HG02981 (cell line): Measurements from ENCODE around the gene FYN.

ENCODE experiments used
- ATAC-seq: cut with Tn5 transposase; IDR thresholded peaks from one replicate; pipeline ENCODE4 v1.9.1; 2021; ENCODE audit warnings: mild to moderate bottlenecking, moderate library complexity; ENCODE audit not compliant: unreplicated experiment

The FYN gene

DNA sequence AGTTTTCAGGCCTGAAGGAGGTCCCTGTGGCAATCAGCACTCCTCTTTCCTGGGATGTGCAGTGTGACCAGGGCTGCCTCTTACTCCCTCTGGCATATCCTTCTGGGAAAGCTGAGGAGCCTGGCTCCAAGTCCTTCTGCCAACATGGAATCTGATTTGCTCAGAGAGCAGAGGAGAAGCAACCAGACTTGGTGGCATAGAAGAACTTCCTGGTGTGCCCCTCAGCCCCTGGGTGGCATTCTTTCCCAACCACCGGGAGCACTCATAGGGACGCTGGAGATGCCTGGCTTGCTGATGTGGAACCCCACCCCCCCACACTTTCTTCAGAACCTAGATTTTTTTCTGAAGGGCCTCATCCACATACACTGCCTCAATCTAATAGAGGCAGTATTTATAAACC is 160.0 kb downstream of the FYN start:
- no peak for ATAC-seq

DNA sequence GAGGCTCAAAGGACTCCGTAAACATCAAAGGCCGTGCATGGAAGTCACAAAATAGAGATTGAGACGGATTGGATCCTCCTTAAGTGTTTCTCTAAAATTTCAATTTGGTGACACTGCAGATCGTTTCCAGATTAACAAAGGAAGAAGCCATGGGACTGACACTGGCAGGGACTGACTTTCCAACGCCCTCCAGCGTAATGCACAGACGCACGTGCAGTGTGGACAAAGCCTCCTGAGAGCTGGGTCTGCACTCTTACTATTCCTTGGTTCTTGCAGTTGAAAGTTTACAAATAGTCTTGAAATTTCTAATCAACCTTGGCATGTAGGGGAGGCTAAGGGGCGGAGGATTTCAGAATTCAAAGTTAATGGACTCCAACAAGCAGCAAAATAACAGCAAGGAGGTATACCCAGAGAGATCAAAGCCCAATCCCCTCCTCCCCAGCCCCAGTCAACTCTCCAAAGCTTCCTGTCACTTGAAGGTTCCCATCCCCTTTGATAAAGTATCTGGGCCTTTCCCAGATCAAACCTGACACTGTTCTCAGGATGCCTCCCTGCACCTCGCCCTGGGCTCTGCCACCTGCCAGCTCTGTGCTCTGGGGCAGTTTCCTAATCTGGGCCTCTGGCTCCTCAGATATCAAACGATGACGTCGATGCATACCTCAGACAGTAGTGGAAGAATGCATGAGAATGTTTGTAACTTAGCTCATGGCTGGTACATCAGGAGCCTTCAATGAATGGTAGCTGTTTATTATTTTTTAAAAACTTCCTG is 161.1 kb downstream of the FYN start:
- ATAC-seq: no peak

DNA sequence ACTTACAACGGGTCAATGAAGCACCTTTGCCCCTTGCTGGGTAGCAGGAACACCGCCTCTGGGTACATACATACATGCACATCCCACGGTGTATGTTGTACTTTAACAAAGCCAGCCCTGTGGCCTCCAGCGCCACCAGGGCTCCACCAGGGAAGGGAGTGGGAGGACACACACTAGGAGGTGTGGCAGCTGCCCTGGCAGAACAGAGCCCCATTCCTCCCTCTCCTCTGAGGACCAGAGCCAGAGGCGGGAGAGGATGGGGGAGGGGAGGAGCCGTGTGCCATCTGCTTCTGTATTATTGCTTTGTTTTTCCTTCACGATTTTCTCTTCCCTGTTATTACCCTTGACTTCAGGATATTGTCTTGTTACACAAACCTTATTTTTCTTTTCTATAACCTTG is 161.8 kb downstream of the FYN start:
- no peak for ATAC-seq

DNA sequence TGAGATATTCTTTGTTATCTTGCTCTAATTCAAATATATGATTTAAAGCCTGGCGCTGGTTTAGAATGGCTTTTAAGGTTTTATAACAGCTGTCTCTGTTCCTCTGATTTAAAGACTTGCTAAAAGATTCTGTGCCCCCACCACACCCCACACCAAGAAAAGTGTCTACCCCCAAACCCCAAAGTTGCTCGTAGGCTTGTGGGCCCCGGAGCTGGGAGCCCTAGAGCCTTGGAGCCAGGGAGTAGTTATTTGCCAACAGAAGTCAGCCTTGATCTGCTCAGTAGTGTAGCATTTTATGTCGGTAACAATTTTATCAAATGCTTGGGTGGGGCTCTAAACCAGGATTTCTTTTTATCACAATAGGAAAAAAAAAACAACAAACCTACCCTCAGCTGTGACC is 162.3 kb downstream of the FYN start:
- ATAC-seq: no peak

DNA sequence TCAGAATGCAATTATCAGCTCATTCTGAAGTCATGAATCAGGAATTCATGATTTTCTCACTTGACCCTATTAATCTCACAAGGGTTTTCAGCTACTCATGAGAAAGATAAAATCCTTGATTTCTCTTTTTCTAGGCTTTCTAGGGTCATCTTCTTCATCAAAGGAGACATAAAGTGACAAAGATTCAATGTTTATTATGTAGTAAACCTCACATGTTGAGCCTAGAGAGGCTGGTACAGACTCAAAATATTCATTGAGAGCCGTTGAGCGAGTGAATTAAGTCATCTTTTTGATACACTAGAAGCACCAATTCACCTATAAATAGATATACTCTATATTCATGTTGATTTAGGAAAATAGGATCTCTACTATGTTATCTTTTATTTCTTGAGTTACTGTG is 162.8 kb downstream of the FYN start:
- ATAC-seq: no peak

DNA sequence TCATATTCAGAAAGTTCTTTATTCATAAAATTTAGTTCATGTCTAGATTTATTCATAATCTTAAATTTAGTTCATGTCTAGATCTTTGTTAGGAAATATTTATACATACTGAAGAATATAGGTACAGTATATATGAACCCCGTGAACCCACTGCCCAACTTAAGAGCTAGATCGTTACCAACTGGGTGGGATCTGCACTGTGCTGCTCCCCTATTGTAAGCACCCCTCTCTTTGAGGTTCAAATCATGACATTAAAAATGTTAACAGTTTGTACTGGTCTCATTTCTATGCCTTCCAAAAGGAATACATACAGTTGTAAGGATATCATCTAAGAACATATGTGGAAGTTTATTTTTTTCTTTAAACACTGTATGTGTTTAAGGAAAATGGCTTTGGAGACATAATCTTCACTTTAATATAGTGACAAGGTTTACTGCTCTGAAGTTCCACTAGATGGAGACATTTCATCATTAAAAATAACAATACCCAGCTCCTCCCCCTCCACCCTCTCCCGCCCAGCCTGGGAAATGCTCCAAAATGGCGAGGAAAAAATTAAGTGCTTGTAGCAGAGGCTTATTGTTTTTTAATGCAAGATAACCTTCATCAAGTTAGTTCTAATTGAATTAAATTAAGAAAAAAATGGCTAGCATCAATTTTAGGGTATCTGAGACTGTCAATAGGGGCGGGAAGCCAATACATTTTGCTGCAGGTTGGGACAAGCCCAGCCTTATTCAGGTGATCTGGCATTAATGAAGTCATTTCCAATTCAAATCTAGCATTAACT is 163.4 kb downstream of the FYN start:
- ATAC-seq: peak; percentile 88

DNA sequence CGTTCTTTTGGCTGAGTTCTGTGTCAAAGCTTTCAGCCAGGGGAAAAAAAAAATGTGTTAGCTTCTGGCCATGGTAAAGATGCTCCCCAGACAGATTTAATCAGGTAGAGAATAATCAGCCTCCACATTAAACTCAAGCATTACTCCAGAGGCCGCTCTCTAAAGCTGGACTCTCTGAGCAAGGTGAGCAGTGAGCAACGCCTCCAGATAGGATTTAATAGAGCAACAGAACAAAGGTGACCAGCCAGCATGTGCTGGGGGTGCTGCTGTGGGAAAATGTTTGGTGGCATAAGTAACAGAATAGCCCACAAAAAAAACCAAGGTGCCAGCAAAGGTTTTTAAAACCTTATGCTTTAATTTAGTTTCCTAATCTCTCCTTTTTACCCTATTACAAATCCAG is 164.1 kb downstream of the FYN start:
- ATAC-seq: no peak

DNA sequence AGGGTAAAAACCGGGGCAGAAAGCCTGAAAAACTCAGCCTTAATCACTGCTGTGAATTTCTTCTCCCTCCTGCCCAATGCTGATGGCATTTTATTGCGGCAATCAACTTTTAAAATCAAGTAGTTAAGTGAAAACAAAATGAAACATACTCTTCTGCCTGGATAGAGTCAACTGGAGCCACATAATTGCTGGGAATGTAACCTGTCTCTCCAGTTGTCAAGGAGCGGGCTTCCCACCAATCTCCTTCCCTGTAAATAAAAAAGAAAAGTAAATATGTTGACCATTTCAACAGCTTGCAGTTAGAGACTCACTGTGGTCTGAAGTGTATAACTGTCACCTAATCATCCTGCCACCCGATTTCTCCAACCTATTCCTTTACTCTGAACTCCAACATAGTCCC is 165.5 kb downstream of the FYN start:
- no peak for ATAC-seq

DNA sequence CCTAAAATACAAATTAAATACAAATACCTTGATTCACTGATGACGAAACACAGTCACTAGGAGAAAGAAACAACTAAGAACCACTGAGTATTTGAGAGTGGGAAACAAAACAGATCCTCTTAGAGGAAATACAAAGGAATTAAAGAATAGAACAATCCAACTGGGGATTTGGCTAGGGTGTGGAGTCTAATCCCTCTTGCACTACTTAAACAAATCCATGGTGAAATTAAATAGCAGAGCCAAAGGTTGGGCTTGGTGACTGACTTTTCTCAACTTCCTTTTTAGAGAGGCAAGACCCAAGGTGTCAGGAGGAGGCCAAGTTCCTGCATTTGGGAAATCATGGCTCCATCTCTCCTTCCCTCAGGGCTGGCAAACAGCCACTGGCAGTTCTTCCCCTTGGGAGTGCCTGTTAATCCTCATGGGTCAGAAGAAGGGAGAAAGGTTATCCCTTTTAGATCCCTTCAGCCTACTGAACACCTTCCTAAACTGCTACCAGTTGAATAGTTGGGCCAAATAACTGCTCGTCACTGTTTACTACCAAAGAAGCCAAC is 166.3 kb downstream of the FYN start:
- ATAC-seq: no peak

DNA sequence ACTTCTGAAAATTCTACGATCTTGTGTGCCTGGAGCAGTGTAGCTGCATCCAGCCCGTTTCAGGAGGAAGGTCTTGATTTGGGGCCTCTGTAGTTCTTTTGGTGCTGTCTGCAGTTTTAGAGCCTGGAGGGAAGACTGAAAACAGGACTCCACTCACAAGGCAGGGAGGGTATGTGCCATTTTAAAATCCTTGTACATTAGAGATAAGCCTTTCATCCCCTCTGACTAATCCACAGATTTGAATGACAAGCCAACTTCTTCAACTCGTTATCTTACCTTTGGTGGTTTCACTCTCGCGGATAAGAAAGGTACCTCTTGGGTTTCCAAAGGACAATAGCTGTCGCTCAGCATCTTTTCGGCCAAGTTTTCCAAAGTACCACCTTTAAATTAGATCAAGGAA is 169.5 kb downstream of the FYN start:
- ATAC-seq: no peak

DNA sequence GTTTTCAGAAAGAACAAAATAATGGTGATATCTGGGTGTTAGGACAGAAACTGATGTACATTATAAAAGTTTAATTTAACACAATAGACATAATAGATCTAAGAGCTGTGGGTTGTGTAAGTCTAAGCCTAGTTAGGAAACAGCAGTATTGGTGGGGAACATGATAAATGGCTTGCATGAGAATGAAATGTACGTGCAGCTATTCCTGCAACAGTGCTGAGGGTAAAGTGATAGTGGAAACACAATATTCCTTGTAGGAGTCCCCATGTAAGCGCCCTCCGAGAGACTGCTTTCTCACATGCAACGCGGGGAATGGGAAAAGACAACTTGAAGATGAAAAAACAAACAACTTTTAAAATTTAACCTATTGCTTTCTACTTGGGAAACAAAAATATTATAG is 171.0 kb downstream of the FYN start:
- ATAC-seq: no peak

DNA sequence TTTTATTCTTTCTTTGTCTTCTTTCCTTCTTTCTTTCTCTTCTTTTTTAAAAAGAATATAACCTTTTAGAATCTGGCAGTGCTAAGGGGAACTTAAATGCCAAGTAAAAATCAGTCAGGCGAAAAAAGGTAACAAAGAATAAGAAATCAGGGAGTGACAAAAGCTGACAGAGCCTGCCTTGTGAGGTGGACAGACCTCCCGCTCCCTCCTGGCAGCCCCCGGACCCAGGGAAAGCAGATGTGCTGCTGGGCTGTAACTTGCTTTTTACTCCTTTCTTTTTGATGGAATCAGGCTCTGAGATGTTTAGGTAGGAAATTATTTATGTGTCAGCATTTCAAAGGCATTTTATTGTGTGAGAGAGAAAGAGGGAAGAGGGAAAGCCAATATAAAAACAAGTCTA is 172.1 kb downstream of the FYN start:
- ATAC-seq: no peak

DNA sequence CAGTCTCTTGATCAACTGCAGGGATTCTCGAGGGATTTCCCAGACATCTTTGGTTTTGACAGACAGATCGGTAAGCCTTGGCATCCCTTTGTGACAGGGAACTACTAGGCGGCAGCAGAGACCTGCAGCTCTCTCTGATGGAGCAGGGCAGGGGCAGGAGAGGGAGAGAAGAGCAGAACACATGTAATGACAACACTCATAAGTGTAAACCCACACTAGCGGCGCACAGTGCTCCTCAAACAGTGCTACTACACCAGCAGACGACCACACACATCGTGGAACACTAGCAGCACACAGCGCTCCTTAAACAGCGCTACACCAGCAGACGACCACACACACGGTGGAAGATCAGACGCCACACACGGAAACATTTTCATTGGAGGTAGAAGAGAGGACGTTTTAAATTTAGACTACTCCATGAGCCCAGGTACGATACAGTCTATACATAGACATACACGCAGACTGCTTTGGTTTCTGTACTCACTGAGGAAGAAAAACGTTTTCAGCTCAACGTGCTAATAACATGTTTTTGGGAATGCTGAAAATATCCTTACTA is 173.0 kb downstream of the FYN start:
- ATAC-seq: no peak

DNA sequence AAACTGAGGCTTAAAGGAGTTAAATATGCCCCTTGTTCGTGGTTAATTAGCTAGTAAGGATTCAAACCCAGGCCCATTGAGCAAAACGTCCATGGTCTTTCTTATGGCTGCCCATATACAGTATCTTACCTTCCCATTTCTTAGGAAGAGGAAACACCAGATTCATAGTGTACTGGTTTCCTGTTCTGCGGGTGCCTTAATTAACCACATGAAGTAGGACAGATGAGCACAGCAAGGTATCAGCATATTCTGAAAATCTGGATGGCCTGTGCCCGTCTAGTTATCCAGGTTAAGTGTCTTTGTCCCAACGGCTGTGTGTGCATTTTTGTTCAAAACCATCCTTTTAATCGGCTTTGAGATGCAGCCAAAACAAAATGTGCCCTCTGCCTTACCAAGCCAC is 174.1 kb downstream of the FYN start:
- ATAC-seq: no peak

DNA sequence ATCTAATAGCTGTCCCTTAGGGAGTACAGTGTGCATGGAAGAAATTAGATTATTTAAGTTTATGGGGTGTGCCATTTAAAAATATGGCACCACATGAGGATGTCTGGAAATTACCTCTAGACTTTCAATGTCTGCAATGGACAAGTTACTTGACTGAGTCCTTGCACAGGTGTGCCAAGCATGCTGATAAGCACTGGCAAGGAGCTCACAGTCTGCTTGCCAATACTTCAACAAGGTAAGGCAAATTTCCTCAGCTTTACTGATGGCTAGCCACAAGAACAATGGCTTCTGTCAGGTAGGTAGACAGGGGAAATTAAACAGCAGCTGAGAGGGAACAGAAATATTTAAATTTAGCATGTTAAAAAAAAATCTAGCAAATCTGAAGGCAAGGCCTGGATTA is 176.4 kb downstream of the FYN start:
- no peak for ATAC-seq

DNA sequence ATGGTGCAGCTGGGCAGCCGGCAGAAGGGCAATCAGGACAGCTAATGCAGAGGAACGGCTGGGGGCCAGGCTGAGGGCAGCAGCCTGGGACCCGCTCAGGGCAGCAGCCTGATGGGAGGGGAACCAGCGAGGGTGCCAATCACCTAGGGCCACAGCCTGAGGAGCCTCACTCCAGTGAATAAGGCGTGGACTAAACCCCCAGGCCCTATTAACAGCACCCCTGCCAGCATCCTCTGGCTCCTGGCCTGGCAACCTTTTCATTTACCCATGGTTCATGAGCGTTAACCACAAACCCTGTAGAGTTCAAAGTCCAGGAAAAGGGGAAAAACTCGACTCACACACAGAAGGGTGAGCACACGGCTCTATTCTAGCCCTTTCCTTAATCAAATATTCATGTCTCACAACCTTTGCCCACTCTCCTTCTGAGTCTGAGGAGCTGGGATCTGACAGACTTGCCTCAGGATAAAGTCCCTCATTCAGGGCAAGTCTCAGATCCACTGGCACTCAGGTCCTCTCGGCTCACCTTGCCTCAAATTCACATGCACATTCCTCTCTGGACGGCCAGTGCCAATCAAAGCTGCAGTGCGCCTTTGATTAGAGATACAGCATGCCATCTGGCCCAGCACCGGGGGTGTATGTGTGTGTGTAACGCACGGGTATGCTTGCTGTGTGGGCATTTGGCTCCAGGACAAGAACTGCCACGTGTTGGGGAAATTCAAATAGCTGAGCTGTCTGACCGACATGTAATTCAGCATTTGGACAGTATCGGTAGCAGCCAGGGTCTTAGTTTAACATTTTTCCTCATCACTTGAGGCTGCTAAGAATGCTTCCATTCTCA is 180.7 kb downstream of the FYN start:
- no peak for ATAC-seq

DNA sequence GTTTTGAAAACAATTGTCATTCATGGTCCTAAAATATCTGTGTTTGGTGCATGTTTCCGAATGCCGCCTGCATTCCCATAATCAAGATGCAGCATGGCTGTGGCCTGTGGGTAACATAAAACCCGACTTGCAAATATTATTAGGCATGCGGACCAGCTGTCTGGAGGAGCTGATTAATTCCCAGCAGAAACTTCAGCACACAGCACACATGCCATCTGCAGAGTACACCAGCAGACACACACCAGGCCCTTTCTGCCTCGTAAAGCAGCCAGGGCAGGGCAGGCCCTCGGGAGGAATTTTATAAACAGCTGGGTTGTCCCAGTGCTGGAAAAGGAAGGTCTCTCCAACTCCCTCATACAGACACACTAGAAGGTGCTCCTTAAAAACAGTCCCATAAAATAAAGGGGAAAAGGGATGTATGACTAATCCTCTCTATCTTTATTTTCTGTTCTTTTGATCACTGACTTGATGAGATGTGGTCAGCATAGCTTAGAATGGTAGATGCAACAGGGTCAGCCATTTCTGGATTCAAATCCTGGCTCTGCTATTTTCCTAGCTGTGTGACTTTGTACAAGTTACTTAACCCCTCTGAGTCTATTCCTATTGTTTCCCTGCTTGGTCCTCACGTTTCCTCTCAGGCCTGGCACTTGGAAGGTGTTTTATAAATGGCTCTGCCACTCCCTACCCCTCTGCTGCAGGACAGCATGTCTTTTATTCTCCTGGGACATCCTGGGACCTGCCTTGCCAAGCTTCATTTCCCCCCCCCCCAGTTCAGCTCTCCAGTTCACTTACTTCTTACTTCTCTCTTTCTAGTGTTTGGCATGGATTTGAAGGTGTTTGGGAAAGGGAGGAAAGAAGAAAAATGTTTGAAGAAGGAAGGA is 181.7 kb downstream of the FYN start:
- ATAC-seq: no peak

DNA sequence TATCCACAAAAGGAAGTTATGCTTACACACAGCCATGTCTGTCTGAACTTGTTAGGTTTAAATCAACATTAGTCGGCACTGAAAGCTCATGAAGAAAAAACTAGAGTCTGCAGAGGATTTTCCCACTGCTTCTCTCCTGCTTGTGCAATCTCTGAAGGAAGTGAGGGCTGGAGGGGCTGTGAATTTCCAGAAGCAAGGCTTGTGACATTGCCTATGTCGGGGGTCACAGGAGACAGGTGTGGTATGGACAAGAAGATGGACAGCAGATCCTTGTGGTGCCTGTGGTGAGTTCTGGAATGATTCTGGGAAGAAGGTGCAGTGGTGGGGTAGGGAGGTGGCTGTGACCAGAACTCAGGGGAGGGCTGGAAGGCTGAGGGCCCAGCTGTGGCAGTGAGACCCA is 183.3 kb downstream of the FYN start:
- no peak for ATAC-seq

DNA sequence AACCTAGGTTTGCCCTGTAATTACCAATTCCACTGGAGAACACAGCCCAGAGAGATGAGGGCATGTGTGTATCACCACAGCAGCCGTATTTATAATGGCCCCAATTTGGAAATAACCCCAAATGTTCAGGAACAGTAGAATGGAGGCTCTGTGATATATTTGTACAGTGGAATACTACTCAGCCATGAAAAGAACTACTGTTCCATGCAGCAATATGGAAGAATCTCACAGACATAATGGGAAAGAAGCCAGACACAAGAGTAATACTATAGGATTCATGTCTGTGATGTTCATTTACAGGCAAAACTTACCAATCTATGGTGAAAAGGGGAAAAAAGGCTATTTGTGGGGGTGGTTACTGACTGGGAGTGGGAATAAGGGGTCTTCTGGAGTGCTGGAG is 183.8 kb downstream of the FYN start:
- no peak for ATAC-seq

DNA sequence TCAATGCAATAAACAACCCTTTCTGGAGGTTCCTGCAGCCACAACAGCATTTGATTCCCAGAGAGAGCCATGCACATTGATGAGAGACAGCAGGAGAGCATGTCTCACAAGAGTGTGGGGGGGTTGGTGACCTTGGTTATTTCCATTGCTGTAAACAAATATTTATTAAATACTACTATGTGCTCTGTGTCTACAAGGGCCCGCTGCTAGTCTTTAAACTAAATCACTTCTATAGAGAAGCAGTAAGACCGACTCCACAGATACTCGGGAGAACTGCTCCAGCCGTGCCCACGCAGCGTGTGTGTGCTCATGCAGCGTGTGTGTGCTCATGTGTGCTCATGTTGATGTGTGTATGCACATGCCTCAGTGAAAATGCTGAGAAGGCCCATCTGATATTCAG is 184.9 kb downstream of the FYN start:
- no peak for ATAC-seq
